ENCODE results near the gene CUL1.

DNA sequence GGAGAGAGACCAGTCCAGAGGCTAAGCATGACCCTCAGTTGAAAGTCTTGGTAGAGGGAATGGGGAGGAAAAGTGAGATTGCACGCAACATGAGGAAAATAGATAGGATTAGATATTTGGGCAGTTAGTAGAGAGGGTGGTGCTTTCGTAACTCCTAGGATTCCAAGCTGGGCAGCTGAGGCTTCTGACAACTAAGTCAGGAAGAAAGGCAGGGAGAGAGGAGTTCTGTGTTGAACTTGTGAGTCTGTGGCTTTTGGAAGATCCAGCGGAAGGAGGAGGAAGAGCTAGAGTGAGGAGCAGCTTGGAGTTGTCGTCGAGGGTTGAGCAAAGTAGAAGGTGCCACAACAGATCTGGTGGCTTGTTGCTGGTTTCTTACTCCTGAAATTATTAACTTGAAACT is 21.8 kb downstream of the CUL1 start:
- TF ChIP-seq, protein P1, sequence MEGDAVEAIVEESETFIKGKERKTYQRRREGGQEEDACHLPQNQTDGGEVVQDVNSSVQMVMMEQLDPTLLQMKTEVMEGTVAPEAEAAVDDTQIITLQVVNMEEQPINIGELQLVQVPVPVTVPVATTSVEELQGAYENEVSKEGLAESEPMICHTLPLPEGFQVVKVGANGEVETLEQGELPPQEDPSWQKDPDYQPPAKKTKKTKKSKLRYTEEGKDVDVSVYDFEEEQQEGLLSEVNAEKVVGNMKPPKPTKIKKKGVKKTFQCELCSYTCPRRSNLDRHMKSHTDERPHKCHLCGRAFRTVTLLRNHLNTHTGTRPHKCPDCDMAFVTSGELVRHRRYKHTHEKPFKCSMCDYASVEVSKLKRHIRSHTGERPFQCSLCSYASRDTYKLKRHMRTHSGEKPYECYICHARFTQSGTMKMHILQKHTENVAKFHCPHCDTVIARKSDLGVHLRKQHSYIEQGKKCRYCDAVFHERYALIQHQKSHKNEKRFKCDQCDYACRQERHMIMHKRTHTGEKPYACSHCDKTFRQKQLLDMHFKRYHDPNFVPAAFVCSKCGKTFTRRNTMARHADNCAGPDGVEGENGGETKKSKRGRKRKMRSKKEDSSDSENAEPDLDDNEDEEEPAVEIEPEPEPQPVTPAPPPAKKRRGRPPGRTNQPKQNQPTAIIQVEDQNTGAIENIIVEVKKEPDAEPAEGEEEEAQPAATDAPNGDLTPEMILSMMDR (IDR thresholded peaks at IDR 0.05): no peak
- TF ChIP-seq EP300 (IDR thresholded peaks at IDR 0.05) (no peak), POLR2A (IDR thresholded peaks at IDR 0.05) (no peak)

Data from upper lobe of left lung (tissue), 4 donors.